ENCODE measurements around the gene GSK3A. TPM values are rescaled to one million over a fixed set of nuclear protein-coding genes. Genes with fewer than 3 reads are reported as not detected.

The GSK3A gene
- total RNA-seq, 1 experiment from 2014 or later: 58.8 TPM

- H3K27ac Mint-ChIP-seq (ENCODE audit: unreplicated experiment): peak overlapping the region; percentile 67
Observed at GRCh38 chr19:42254089-42254849, 11.9 kb upstream of the GSK3A start.

GRCh38 chr19:42253245-42254088, 11.1 kb upstream of the GSK3A start:
- Mint-ChIP-seq H3K4me3 (ENCODE audit: low read depth, unreplicated experiment) (peak overlapping the region; percentile 92), H3K4me1 (ENCODE audit: low read depth, unreplicated experiment) (peaks cover 34% of the 10 kb centered on the region), H3K36me3 (ENCODE audit: insufficient read depth, unreplicated experiment) (peaks cover 76% of the 10 kb centered on the region), H3K27me3 (ENCODE audit: unreplicated experiment) (no peaks in the 10 kb centered on the region), H3K9me3 (ENCODE audit: low read depth, unreplicated experiment) (no peaks in the 10 kb centered on the region), H3K27ac (ENCODE audit: unreplicated experiment) (peak overlapping the region; percentile 92)
- intact Hi-C loops (cut with micrococcal nuclease; ENCODE audit: unreplicated experiment): no loop called here
- peak; percentile 72 for DNase-seq
- CTCF ChIA-PET: no interaction called here
- BruUV-seq (replicated peaks): no TSS peak
- TF ChIP-seq, protein P1, sequence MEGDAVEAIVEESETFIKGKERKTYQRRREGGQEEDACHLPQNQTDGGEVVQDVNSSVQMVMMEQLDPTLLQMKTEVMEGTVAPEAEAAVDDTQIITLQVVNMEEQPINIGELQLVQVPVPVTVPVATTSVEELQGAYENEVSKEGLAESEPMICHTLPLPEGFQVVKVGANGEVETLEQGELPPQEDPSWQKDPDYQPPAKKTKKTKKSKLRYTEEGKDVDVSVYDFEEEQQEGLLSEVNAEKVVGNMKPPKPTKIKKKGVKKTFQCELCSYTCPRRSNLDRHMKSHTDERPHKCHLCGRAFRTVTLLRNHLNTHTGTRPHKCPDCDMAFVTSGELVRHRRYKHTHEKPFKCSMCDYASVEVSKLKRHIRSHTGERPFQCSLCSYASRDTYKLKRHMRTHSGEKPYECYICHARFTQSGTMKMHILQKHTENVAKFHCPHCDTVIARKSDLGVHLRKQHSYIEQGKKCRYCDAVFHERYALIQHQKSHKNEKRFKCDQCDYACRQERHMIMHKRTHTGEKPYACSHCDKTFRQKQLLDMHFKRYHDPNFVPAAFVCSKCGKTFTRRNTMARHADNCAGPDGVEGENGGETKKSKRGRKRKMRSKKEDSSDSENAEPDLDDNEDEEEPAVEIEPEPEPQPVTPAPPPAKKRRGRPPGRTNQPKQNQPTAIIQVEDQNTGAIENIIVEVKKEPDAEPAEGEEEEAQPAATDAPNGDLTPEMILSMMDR (IDR thresholded peaks at IDR 0.05; ENCODE audit: unreplicated experiment): no peak

More at GRCh38 chr19:42254089-42254849, 11.9 kb upstream of the GSK3A start:
- intact Hi-C loops (cut with micrococcal nuclease; ENCODE audit: unreplicated experiment): no loop called here
- Mint-ChIP-seq H3K4me3 (ENCODE audit: low read depth, unreplicated experiment) (peak overlapping the region; percentile 92), H3K36me3 (ENCODE audit: insufficient read depth, unreplicated experiment) (peaks cover 68% of the 10 kb centered on the region), H3K27me3 (ENCODE audit: unreplicated experiment) (no peaks in the 10 kb centered on the region), H3K4me1 (ENCODE audit: low read depth, unreplicated experiment) (peaks cover 34% of the 10 kb centered on the region), H3K9me3 (ENCODE audit: low read depth, unreplicated experiment) (no peaks in the 10 kb centered on the region)
- TF ChIP-seq, protein P1 (IDR thresholded peaks at IDR 0.05; ENCODE audit: unreplicated experiment): no peak
- TSS peak; percentile 15 for BruUV-seq (replicated peaks)
- peak; percentile 76 for DNase-seq
- CTCF ChIA-PET: no interaction called here

GRCh38 chr19:42252365-42253244, 10.2 kb upstream of the GSK3A start:
- peak overlapping the region; percentile 92 for H3K4me3 Mint-ChIP-seq (ENCODE audit: low read depth, unreplicated experiment)
- TSS peak; percentile 47 for BruUV-seq (replicated peaks)
- peak overlapping the region; percentile 92 for H3K27ac Mint-ChIP-seq (ENCODE audit: unreplicated experiment)
- H3K36me3 Mint-ChIP-seq (ENCODE audit: insufficient read depth, unreplicated experiment): peaks cover 78% of the 10 kb centered on the region
- CTCF ChIA-PET: interaction anchor here (0.6 to 1.4 kb wide), 2 partner anchors 10 to 11 kb away, joined by 4 to 5 read pairs; no protein-coding TSS in a partner anchor
- peaks cover 34% of the 10 kb centered on the region for H3K4me1 Mint-ChIP-seq (ENCODE audit: low read depth, unreplicated experiment)
- no peaks in the 10 kb centered on the region for H3K9me3 Mint-ChIP-seq (ENCODE audit: low read depth, unreplicated experiment)
- peak; percentile 48 for DNase-seq
- TF ChIP-seq, protein P1 (IDR thresholded peaks at IDR 0.05; ENCODE audit: unreplicated experiment): no peak
- intact Hi-C loops (cut with micrococcal nuclease; ENCODE audit: unreplicated experiment): no loop called here
- no peaks in the 10 kb centered on the region for H3K27me3 Mint-ChIP-seq (ENCODE audit: unreplicated experiment)

Measured in Calu3 (cell line).